ENCODE data around the gene CNTN6. TPM values are rescaled to one million over a fixed set of nuclear protein-coding genes. Genes with fewer than 3 reads are reported as not detected.
"Not testable (repeated sequence)": the region's sequence is repeated elsewhere in the genome, so short reads cannot be mapped to it uniquely, and the experiment has no call there.

CNTN6 gene
- total RNA-seq, 1 donor from 2014 or later = 0.07 TPM

DNA sequence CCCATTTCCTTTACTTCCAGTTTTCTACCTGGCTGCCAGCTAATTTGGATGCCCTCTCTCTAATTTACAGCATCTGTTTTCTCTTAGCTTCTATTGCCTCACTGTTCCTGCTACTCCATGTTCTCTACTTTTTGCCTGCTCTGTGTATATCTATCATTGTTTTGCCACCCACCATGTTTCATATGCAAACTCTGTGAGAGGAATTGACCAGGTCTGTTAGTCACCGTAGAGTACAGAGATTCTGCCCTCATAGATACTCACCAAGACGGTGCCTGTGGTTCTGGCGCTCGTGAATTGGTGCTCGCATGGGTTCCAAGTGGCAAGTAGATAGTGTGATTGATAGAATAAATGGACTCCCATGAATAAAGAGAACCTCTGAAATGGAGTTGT lies 288.8 kb downstream of the CNTN6 start:
- intact Hi-C loops (cut with micrococcal nuclease) = no loop called here
- no peak for DNase-seq
- ATAC-seq = no peak

DNA sequence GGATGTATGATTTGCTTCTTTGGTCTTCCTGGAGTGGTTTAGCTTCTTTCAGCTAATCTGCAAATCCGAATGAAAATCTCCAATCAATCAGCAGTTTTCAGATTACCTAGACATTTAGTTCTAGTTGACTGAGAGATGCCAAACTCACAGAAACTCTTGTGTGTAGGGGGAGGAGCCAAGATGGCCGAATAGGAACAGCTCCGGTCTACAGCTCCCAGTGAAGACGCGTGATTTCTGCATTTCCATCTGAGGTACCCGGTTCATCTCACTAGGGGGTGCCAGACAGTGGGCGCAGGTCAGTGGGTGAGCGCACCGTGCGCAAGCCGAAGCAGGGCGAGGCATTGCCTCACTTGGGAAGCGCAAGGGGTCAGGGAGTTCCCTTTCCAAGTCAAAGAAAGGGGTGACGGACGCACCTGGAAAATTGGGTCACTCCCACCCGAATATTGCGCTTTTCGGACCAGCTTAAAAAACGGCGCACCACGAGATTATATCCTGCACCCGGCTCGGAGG lies 294.6 kb downstream of the CNTN6 start:
- not testable (repeated sequence) for DNase-seq

DNA sequence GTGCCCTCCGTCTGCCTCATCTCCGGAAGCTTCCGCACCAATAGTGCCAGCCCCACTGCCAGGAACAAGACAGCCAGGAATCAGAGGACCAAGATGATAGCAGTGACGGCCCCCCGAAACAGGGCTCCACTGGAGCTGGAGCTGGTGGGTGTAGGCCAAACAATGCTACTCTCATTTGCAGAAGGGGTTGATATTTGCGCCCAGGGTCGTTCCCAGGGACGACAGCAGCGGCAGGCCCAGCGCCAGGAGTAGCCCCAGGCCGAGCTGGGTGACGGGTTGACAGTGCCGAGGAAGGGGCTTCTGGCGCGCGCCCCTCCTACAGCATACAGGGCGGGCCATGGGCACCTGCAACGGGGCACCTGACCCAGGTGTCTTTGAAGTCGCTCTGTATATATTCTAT lies 301.4 kb downstream of the CNTN6 start:
- DNase-seq (no peak), ATAC-seq (no peak)
- intact Hi-C loops (cut with micrococcal nuclease) = no loop called here

More for the DNA sequence above, 294.6 kb downstream of the CNTN6 start:
- intact Hi-C loops (cut with micrococcal nuclease); ATAC-seq: not testable (repeated sequence)

DNA sequence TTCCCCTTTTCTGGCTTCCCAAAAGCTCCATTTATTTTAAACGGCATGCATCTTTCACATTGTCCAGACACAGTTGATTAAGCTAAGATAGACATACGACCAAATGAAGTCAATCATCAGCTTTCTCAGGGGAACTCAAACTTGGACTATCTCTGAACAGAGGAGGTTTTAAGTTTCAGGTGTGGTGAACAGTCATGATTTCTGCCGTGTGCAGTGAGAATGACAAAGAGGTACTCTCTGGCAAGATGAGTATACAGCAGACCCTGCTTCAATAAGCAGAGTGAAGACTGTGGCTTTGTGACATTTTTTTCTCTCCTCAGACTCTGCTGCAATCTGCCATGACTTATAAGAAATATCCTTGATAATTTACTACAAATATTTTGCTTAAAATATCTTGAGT lies 307.7 kb downstream of the CNTN6 start:
- intact Hi-C loops (cut with micrococcal nuclease) = no loop called here
- ATAC-seq = no peak

DNA sequence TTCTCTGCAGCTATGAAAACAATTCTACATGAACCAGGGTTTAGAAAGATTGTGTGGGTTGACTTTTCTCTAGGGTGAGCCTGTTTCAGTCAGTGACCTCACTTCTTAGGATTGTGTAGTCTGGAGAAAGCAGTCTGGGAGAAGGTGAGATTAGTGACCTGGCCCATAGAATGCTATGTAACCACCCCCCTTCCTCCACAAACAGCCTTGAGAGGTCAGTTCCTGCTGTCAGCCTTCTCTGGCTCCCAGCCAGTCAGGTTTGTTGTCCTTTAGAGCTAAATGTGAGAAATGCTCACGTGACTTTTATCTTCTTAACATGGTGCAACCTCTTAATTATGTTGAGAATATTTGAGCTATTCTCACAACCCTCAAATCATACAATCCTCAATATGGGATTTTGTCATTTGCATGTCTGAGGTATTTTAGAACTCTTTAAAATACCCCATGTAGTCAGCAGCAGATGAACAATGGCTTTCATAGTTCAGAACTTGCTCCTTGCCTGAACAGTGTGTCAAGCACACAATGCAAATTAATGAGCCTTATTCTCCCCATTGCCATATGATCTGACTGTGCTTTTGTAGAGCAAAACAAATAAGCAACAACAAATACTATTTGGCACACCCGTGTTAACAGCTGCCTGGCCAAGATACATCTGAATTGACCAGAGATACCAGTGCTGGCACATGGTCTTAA lies 311.6 kb downstream of the CNTN6 start:
- intact Hi-C loops (cut with micrococcal nuclease) = no loop called here
- ATAC-seq (no peak), DNase-seq (no peak)

More for the DNA sequence above, 307.7 kb downstream of the CNTN6 start:
- no peak for DNase-seq

DNA sequence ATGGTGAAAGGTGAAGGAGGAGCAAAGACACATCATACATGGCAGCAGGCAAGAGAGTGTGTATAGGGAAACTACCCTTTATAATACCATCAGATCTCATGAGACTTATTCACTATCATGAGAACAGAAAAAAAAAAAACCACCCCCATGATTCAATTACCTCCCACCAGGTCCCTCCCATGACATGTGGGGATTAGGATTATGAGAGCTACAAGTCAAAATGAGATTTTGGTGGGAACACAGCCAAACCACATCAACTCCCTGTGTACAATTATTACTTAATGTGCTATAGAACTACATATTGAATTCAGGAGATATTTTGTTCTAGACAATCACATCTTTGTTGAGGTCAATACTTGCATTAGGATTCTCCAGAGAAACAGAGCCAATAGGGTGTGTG lies 313.4 kb downstream of the CNTN6 start:
- intact Hi-C loops (cut with micrococcal nuclease) = no loop called here
- no peak for DNase-seq
- no peak for ATAC-seq

DNA sequence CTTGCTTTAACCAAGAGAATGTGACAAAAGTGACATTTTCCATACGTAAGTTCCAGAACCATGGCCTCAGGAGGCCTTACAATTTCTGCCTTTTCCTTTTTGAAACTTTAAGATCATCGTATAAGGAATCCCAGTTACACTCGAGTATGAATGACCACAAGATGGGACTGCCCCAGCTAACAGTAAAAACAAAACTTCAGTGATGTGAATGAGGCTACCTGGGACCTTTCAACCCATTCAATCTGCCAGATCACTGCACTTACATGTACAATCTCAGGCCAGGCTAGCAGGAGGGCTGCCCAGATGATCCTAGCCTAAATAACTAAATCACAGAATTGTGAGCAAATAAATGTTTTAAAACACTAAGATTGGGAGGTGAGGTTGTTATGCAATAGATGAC lies 328.8 kb downstream of the CNTN6 start:
- no peak for DNase-seq
- intact Hi-C loops (cut with micrococcal nuclease) = no loop called here
- no peak for ATAC-seq

DNA sequence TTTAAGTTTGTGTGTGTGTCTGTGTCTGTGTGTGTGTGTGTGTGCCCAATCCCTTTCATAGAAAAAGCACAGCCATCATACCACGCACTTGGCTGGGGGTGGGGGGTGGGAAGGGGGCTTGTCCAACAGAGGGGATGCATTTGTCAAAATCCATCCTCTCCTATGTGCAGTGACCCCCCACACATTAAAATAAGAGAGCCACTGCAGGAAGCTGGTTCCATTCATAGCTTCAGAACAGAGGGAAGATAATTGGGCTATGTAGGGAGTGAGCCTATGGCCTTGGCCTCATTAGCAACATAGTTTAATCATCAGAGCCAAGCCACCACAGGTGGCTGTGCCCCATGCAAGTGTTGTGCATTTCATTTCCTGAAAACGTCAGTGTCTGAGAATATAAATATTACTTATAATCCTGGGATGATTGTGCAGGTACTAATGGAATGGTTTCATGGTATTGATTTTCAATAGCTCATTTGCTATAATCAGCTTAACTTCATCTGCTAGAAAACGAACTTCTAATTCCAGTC lies 330.8 kb downstream of the CNTN6 start:
- ATAC-seq = no peak
- no peak for DNase-seq
- intact Hi-C loops (cut with micrococcal nuclease) = no loop called here

DNA sequence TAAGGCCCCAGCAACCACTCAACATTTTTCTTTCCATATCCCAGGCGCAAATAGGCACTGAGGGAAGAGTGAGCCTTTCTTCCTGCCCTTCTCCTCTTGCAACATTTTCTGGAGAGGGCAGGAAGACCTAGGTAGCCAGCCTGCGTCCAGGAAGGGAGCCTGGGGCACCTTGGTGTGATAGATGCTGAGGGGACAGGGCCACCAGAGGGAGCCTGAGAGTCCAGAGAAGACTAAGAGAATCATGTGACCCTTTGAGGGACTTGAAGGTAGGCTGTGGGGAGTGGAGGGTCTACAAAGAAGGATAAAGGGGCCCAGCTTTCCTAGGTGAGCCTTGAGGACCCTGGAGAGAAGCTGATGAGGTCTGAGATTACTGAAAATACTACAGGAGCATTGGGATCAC lies 346.6 kb downstream of the CNTN6 start:
- no peak for DNase-seq
- intact Hi-C loops (cut with micrococcal nuclease) = no loop called here
- ATAC-seq = no peak

DNA sequence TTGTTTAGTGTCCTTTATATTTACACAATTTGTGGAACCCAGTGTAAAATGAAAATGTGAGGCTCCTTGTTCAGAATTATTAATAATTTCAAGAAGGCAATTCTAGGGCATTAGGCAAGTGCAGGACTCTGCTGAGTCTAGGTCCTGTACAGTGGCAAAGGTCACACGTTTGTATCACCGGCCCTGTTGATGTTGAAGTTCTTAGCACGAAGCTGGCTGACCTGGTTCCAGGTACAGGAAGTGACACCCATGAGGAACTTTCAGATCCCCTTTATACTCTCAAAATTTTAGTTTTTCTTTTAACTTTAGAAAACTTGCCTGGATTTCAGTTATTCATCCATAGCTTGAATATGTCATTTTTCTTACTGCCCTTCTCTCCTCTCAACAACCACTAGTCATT lies 349.4 kb downstream of the CNTN6 start:
- DNase-seq (no peak), ATAC-seq (no peak)
- intact Hi-C loops (cut with micrococcal nuclease) = no loop called here

DNA sequence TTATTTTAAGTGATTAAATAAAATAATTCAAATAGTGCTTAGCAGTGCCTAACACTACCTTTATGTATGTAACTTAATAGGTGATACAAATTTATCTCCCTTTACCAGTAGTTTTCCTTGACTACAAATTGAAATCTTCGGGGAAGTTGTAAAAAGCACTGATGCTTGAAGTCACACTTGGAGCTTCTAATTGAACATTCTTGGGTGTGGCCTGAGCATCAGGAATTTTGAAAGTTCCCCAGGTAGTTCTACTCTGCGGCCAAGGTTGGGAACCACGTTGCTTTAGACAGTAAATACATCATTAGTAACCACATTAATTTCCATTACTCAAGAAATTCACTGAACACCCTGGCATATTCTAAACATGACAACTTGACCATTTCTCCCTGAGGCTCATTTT lies 351.4 kb downstream of the CNTN6 start:
- intact Hi-C loops (cut with micrococcal nuclease) = no loop called here
- ATAC-seq = no peak

DNA sequence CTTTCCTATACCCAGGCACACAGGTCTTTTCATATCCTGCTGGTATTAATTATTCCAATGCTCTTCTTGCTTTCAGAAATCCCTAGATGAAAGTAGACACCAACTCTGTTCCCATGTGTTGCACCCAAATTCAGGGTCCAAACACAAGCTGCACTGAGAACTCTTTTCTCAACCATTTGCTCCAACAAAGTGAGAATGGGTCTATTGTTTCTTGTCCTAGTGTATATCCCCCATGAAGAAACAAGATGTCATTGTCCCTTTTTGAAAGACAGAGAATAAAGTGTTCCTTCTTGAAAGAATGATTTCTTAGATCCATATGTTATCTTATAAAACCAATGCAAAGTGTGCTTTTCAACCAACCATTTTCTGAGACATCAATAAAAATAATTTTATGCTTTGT lies 353.7 kb downstream of the CNTN6 start:
- no peak for ATAC-seq
- DNase-seq = no peak
- intact Hi-C loops (cut with micrococcal nuclease) = no loop called here

More for the DNA sequence above, 351.4 kb downstream of the CNTN6 start:
- no peak for DNase-seq

DNA sequence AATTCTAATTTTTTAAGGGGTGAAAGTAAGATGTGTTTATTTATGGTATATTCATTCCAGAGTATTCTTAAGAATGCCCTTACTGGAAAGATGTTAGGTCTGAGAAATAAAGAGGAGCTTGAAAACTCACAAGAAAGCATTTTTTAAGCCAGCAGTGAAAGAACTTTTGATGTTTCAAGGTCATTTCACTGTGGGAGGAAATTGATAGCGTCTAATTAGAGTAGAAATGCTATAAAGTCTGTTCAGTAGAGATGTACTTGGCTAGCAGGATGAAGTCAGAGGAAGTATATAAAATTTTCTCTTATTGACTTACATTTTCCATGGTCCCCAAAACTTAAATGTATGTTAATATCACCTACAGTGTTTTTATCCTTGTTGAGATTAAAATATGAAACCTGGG lies 354.6 kb downstream of the CNTN6 start:
- ATAC-seq (no peak), DNase-seq (no peak)
- intact Hi-C loops (cut with micrococcal nuclease) = no loop called here

DNA sequence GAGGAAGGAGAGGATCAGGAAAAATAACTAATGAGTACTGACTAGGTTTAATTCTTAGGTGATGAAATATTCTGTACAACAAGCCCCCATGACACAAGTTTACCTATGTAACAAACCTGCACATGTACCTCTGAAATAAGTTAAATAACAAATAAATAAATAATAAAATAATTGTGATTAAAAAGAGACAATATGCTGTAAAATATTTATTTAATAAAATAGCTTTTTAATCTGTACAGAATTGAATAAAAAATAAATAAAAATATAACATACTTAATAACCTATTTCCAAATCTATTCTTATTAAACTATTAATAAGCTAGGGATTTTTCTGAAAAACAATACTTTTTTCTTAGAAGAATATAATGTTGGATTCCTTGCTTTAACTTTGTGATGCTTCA lies 355.6 kb downstream of the CNTN6 start:
- intact Hi-C loops (cut with micrococcal nuclease) = no loop called here
- DNase-seq = no peak
- ATAC-seq = no peak
